Stimulated activated CD8-positive, alpha-beta memory T cell treated with anti-CD3 and anti-CD28 coated beads, Interleukin-12 subunit alpha, Interleukin-12 subunit beta, amount 100 ng/mL, for 24 hours (primary cell): ENCODE results near the gene KRT80.

Source experiments
- DNase-seq: peaks from one replicate; pipeline ENCODE4 v3.0.0-alpha.2; 2020; ENCODE audit errors: extremely low read depth

KRT80 gene

DNA sequence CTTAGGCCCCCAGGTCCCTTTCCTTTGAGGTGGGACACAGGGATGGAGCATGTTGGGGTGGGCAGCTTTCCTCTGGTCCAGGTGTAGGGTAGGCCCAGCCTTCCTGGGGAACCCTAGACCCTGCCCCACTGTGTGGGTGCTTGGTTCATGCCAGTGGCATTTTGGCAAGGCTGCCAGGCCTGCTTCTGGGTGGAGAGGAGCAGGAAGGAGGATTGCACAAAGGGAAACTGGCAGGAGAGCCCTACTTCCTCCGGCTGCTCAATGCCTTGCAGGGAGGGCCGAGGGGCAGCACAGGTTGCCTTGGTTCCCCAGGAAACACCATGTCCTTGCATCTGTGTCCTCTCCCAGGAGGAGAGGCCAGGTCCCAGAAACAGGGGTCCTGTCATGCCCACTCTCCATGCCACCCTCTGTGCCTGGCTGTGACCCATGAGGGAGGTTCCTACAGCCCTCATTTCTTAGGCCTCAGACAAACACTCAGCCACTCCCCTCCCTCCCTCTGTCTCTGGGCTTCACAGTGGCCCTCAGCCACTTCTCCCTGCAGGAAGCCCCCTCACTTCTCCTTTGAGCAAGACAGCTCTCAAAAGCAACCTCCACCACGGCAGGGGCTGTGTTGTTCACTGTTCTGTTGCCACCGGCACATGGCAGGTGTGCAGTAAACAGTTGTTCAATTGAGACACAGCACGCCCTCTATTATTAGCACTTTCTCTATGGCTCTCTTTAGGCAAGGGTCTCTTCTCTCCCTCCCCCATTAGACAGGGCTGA is 6.8 kb upstream of the KRT80 start:
- DNase-seq: no peak

DNA sequence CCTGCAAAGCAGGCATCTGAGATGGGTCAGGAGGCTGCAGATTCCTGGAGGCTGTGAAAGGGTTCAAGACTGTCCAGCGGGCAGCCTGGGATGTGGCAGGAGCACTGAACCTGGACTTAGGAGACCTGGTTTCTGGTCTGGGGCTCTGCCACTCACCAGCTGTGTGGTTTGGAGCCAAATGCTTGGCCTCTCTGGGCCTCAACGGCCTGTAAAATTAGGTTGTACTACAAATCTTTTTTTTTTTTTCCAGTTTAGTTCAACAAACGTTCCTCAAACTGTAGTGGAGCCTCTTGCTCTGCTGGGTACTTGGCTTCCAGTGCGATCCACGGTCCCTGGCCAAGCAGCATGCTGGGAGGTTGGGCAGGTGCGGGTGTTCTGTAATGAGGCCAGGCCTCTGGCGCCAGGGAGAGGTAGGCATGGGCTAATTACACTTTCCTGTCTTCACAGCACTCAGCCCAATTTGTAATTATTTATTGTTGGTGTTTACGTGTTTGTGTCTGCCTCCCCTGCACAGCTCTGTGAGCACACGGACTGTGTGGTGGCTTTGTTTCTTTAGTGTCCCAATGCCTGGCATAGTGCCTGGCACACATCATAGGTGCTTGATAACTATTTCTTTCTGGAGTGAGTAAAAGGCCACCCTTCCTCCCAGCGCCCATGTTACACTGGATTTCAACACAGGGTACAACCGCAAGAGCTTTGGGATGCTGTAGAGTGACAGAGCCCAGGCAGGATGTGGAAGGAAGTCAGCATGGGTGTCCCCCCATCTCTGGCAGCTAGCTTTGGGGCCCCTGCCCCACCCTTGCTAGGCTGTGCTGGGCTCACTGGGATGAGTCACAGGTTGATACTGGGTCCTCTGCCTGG is 5.8 kb upstream of the KRT80 start:
- DNase-seq: no peak

- DNase-seq: no peak
These were observed 3.4 kb upstream of the KRT80 start for GRCh38 chr12:52195065-52195730.

- no peak for DNase-seq
These were observed 2.2 kb upstream of the KRT80 start for GRCh38 chr12:52193991-52194390.

DNA sequence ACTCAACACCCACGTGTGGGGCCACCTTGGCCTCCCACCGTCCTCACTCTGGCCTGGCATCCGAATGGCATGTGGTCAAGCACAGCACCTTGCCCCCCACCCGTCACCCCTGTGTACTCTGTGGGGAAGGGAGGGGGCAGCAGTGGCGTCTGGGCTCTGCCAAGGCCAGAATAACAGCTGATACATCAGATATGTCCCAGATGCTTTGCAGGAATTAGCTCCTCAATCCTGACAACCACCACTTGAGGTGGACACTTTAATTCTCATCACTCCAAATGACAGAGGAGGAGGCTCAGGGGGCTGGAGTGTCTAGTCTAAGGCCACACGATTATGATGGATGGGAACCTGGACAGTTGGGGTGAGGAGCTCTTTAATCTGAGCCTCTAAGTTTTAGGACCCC is 1.7 kb upstream of the KRT80 start:
- no peak for DNase-seq

- DNase-seq: no peak
These were observed 719 bp downstream of the KRT80 start for GRCh38 chr12:52190860-52191729.

DNA sequence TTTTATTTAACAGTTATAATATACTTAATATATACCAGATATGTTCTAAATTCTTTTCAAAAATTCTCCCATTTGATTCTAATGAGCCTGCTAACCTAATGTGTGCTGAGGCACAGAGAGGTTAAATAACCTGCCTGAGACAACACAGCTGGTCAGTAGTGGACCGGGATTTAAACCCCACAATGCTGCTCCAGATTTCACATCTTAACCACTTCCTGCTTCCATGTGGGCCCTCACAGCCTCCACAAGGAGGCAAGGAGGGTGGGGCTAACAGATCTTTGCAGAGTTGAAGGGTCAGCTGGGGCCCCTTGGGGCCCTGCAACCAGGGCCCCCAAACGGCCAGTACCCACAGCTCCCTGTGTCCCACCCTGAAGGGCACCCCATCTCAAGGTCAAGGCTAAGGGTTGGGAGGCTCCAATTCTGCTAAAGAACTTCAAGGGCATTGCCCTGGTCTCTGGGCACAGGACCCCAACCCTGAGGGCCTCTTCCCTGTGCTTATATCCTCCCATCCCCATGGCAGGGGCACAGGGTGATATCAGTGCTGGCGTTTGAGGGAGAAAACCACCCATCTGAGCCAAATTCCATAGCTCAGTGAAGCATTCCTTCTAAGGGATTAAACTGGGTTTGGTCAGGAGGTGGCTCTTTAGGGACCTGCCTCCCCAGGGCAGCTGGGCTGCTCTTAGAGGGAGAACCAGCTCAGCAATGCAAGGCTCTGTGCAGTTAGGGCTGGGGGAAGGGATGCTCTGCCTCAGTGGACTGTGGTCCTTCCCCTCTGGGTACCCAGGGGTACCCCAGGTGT is 2.2 kb downstream of the KRT80 start:
- DNase-seq: no peak

- DNase-seq: no peak
These were observed 3.2 kb downstream of the KRT80 start for GRCh38 chr12:52188658-52189057.

GRCh38 chr12:52187640-52188039 is 4.2 kb downstream of the KRT80 start:
- no peak for DNase-seq

DNA sequence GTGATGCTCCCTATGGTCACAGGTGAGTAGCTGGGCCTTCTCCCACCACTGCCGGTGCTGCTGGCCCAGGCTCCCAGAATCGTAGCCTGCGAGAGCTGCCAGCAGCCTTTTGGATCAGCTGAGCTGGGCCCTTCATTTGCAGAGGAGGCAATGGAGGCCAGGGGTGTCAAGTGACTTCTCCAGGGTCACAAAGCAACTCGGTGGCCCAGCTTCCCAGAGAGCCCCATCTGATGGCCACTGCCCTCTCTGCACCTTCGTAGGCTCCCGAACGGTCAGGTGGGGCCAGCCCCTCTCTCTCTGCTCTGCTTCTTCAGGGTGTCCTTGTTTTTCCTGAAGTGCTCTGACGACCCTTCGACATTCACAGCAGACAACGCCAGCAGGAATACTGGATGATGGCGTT is 4.6 kb downstream of the KRT80 start:
- no peak for DNase-seq

DNA sequence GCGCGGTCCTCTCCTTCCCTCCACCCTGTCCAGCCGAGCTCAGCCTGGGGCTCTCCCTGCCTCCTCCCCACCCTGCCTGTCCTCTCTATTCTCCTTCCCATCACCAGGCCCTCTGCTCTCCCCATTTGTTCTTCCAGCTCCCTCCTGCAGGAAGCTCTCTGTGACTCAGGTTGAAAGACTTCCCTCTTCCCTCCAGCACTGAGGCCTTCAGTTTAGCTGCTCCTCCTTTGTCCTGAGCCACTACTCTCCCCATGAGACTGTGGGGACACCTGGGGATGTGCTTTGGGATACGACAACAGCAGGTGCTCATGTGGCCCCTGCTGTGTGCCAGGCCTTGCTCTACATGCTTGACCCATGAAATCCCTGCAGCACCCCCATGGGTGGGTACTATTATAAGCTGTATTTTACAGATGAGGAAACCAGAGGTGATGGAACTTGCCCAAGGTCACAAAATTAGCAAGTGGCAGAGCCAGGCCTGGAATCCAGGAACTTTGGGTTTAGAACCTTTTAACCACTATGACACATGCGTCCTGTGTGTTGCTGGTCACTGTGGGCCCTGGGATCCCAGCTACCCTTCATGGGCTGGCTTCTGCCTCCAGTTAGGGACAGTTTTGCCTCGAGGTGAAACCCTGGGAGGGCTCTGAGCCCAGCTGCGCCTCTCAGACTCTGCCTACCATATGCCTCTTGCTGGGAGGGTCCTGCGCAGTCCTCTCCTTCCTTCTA is 5.5 kb downstream of the KRT80 start:
- no peak for DNase-seq

- DNase-seq: no peak
These were observed 6.3 kb downstream of the KRT80 start for GRCh38 chr12:52185400-52185967.

DNA sequence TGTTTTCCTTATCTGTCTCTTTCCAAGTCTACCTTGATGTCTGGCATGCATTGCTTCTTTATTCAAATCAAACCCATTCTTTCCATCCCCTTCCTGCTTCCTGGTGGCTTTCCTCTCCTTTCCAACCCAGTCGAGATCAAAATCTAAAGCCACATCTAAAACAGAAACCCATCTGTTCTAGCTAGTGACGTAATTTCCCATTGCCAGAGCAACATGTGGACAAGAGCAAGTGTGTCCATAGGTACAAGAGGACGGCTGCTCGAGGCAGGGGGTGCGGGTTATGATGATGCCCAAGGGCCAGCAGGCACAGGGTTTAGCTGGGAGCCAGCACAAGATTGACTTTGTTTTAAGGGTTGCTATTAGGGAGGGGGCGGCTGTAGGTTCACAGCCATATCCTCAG is 7.0 kb downstream of the KRT80 start:
- no peak for DNase-seq

DNA sequence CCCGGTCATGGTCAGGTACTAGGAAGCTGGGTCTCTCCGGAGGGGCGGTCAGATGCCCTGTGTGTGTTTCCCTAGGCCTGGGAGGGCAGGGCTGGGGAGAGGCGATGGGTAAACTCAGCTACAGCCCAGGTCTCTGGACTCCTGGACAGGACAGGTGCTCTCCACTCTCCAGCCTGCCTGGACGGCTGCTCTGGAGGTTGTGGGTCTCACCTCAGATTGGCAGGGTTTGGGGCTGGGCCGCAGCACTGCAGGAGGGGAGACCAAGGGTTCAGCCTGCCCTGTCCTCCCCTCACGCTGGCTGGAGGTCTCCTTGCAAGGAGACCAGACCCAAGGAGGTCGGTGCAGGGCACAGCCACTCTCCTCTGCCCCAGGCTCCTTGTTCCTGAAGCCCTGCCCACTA is 7.8 kb downstream of the KRT80 start:
- DNase-seq: no peak

GRCh38 chr12:52183544-52183910 is 8.3 kb downstream of the KRT80 start:
- no peak for DNase-seq

GRCh38 chr12:52182898-52183543 is 8.8 kb downstream of the KRT80 start:
- DNase-seq: no peak

GRCh38 chr12:52182384-52182783 is 9.4 kb downstream of the KRT80 start:
- DNase-seq: no peak

GRCh38 chr12:52181746-52182145 is 10.1 kb downstream of the KRT80 start:
- DNase-seq: no peak

GRCh38 chr12:52180971-52181628 is 10.7 kb downstream of the KRT80 start:
- DNase-seq: no peak
